ENCODE results near the gene INSL3.

DNA sequence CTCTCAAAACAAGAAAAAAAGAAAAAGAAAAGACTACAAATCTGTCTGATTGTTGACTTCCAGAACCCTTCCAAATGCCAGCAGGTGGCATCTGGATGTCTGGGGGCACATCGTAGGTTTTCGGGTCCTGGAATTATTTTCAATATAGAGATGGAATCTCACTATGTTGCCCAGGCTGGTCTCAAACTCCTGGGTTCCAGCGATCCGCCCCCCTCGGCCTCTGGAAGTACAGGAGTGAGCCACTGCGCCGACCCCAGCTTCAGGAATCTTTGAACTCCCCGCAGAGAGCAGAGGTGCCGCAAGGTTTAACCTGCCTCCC, 26.9 kb downstream of the INSL3 start:
- TF ChIP-seq CTCF (optimal IDR thresholded peaks at IDR 0.05 in 1 of 3, IDR thresholded peaks at IDR 0.05 in 1 of 3, conservative IDR thresholded peaks at IDR 0.05 in 1 of 3; ENCODE audit: extremely low read depth in 1 of 3, insufficient read depth in 2 of 3, low read length in 3 of 3) (no peak), EZH2 (IDR thresholded peaks at IDR 0.05; ENCODE audit: low read length) (no peak)
